GM12875 (cell line): ENCODE data around the gene NTNG1.

Experiments
- H3K4me3 ChIP-seq: one replicate; pipeline ENCODE4 v1.5.1; 2011; ENCODE audit warnings: low read depth, low read length, control low read depth
- TF ChIP-seq, protein P1 (sequence below): IDR thresholded peaks from 2 replicates; pipeline ENCODE4 v1.5.1; 2011; ENCODE audit warnings: low read depth, mild to moderate bottlenecking, control low read depth, inconsistent platforms, low read length, moderate library complexity, borderline replicate concordance; ENCODE audit not compliant: insufficient read depth

NTNG1 gene

DNA sequence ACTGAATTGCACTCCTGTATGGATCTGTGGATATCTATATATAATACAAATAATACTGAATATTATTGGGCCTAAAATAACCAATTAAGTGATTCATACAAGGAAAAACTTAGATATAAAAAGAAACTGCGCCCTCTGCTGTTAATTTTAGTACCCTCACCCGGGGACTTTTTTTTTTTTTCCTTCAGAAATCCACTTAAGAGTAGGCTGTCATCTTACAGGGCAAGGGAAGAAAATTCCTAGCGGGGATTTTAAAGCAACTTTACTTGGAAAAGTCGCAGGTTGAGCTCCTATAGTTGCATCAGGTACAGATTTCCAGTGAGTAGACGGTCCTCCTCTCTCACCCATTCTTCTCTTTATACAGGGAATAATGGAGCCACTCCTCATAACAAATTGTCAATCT is 1.3 kb downstream of the NTNG1 start:
- peak overlapping the region; percentile 63 for H3K4me3 ChIP-seq
- TF ChIP-seq, protein P1, sequence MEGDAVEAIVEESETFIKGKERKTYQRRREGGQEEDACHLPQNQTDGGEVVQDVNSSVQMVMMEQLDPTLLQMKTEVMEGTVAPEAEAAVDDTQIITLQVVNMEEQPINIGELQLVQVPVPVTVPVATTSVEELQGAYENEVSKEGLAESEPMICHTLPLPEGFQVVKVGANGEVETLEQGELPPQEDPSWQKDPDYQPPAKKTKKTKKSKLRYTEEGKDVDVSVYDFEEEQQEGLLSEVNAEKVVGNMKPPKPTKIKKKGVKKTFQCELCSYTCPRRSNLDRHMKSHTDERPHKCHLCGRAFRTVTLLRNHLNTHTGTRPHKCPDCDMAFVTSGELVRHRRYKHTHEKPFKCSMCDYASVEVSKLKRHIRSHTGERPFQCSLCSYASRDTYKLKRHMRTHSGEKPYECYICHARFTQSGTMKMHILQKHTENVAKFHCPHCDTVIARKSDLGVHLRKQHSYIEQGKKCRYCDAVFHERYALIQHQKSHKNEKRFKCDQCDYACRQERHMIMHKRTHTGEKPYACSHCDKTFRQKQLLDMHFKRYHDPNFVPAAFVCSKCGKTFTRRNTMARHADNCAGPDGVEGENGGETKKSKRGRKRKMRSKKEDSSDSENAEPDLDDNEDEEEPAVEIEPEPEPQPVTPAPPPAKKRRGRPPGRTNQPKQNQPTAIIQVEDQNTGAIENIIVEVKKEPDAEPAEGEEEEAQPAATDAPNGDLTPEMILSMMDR, result no peak; the same call in 1 of the 2 replicates

DNA sequence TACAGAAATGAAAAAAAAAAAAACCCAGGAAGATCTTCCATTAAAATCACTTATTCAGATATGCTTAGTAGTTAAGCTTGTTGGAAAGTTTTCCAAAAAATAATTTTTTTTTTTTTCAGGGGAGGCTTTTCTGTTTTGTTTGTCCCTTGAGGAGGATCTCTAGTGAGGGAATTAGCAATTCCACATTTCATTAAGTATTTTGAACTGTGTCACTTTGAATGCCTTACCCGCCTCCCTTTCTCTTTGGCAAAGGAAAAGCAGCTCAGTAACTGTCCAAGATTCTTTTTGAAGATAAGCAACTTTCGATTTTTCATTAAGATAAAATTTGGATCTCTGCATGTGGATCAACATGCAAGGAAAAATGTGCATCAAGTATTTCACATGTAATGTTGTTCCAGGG is 1.8 kb downstream of the NTNG1 start:
- no peak overlapping the region for H3K4me3 ChIP-seq
- TF ChIP-seq, protein P1, result no peak

DNA sequence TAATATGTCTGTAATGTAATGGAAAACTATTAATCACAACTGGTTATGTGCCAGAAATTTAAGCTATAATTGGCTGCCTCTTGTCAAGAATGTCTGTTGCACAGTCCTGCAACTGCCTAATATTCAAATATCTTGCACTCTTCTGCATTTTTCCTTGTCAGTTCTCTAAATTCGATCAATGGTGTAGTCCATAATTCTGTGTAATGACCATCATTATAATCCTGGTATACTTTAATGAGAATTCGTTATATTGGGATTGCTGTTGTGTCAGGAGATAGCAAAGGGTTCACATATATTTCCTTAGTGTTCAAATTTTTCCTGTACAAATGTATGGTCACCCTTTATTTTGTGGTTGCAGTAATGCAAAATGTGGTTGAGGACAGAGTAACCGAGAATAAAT is 4.8 kb downstream of the NTNG1 start:
- H3K4me3 ChIP-seq, result no peak overlapping the region
- TF ChIP-seq, protein P1, result no peak

DNA sequence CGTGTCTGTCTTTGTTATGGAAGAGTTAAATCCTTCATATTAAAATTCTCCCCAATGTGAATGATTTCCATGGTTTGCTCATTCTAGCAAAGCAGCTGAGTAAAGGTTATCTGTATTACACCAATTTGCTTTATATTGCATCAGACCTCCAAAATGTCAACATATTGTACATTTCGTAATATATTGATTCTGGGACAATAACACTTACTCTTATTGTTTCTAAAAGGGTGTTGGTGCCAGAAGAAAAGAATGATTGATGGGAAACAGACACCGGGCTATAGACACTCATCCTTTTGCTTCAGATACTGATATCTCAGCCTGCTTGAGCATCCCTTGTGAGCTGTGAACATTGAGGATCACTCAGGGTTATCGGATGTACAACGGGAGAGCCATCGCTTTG is 7.0 kb downstream of the NTNG1 start:
- no peak overlapping the region for H3K4me3 ChIP-seq
- TF ChIP-seq, protein P1, result no peak

DNA sequence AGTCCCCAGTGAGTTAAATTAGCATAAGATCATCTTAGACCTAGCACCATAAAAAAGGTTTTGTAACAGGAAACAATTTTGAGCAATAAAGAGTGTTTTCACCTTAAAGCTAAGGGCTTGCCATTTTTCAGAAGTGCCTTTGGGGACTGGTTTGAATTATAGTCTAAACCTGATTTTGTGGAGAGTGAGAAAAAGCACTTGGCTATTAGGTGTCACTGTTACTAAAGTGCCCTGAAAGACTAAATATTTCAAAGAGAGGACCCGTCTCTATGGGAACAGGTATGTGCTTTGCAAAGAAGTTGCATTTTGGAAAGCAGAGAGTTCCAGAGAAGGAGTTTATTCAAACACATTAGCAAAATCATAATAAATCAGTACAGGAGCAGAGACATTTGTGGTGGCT is 9.1 kb downstream of the NTNG1 start:
- no peak overlapping the region for H3K4me3 ChIP-seq
- TF ChIP-seq, protein P1, result no peak

DNA sequence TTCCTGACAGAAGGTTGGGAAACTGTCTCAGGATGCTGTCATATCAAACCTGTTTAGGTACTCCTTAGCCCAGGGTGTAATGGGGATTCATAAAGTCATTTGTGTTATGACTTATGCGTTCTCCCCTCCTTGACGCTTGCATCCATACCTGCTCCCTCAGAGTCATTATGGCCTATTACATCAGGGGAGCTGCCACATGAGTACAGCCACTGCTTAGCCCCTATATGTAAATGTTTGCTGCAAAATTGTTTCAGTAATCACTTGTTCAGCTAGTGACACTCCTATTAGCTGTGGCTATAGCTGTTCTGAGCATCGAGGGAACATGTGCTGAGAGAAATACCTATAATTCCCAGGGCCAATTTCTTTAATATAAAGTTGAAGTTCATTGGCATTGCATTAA is 10.5 kb downstream of the NTNG1 start:
- H3K4me3 ChIP-seq, result no peak overlapping the region
- TF ChIP-seq, protein P1, result no peak

DNA sequence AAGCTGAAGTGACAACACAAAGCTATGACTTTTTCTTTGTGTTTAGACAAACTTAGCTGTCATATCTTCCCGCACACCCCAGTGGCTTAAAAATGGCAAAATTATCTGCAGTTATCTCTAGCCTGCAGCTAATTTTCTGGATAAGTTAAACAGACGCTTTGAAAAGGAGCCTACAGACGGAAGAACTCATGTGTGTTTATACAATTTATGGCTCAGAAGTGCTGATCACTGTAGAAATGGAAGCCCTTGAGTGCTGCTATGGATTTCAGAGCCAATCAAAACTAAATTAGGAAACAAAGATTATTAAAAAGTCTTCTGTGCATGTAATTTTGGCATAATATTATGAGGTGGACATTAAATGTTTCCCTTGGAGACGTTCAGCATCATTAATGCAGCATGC is 11.6 kb downstream of the NTNG1 start:
- H3K4me3 ChIP-seq, result no peak overlapping the region
- TF ChIP-seq, protein P1, result no peak
